Brain microvascular endothelial cell (primary cell): Measurements from ENCODE around the gene DCDC2C.

ENCODE experiments used
- DNase-seq: peaks from one replicate; pipeline ENCODE4 v3.0.0-alpha.2; 2020
- H3K27ac ChIP-seq: fragments of 250-450 bp; sonication (Bioruptor Pico); 2 replicates; pipeline ENCODE4 v1.5.1; 2020; ENCODE audit warnings: mild to moderate bottlenecking, moderate library complexity
- H3K27me3 ChIP-seq: fragments of 250-450 bp; sonication (Bioruptor Pico); replicated peaks from 2 replicates; pipeline ENCODE4 v1.5.1; 2020; ENCODE audit warnings: mild to moderate bottlenecking
- H3K36me3 ChIP-seq: fragments of 250-450 bp; sonication (Bioruptor Pico); replicated peaks from 2 replicates; pipeline ENCODE4 v1.5.1; 2020; ENCODE audit warnings: mild to moderate bottlenecking
- H3K4me3 ChIP-seq: 2 replicates; pipeline ENCODE4 v1.5.1; 2011; ENCODE audit warnings: low read depth, mild to moderate bottlenecking, control low read depth, low read length, moderate library complexity
- CTCF ChIP-seq: IDR thresholded peaks from 2 replicates; pipeline ENCODE4 v1.5.1; 2011; ENCODE audit warnings: low read depth, mild to moderate bottlenecking, moderate library complexity, low read length, control low read depth, inconsistent platforms; ENCODE audit errors: missing control alignments
- in situ Hi-C: cut with HindIII; loops from 2 replicates; pipeline ENCODE4 v1.10.0; 2017; ENCODE audit warnings: low sequenced_read_pairs, low pct_ligation_motif_present

DCDC2C gene

GRCh38 chr2:3712424-3712823 lies 9.0 kb downstream of the DCDC2C start:
- peaks cover 2% of the 10 kb centered on the region for H3K27me3 ChIP-seq
- H3K36me3 ChIP-seq: no peaks in the 10 kb centered on the region
- in situ Hi-C loops: no loop called here
- TF ChIP-seq CTCF: no peak
- H3K4me3 ChIP-seq: no peak overlapping the region
- H3K27ac ChIP-seq: no peak overlapping the region
- DNase-seq: no peak

DNA sequence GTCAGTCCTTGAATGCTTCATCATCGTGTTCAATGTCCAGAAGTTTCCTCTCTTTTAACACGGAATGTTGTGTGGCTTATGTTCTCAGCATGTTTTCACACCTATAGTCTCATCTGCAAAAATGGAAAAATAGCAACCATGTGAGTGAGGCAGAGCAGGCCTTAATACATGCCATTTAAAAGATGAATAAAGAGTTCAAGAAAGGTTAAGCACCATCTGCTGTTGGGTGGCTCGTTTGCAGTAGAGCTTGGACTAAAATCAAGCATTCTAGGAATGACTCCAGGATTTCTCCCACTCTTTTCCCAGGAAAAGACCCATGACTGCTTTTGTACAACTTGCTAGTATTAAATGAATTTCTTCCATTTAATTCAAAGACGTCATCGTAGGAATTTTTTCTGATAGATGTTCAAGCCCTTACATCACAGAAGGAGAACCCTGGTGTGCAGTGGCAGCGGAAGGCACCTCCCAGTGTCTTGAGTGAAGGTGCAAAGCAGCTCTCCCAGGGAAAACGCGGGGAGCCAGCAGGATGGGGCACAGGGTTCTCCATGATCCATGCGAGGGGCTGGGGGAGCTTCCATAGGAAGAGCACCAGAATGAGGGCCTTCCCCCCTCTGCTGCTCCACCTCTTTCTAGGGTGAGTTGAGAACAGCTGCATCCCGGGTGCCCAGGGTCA lies 9.6 kb downstream of the DCDC2C start:
- TF ChIP-seq CTCF: no peak
- in situ Hi-C loops: no loop called here
- Histone ChIP-seq H3K4me3 (no peak overlapping the region), H3K36me3 (no peaks in the 10 kb centered on the region), H3K27me3 (no peaks in the 10 kb centered on the region), H3K27ac (no peak overlapping the region)
- DNase-seq: no peak

DNA sequence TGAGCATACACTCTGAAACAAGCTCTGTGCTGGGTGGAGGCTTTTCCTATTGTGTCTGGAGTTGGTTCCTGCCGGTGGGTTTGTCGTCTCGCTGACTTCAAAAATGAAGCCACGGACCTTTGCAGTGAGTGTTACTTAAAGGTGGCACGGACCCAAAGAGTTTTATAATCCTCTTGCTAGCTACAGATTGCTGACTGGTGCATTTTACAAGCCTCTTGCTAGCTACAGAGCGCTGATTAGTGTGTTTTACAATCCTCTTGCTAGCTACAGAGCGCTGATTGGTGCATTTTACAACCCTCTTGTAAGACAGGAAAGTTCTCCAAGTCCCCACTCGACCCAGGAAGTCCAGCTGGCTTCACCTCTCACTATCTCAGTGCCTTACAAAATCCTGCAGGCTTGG lies 15.3 kb downstream of the DCDC2C start:
- in situ Hi-C loops: no loop called here

GRCh38 chr2:3725002-3725401 lies 21.6 kb downstream of the DCDC2C start:
- TF ChIP-seq CTCF: no peak
- Histone ChIP-seq H3K27me3 (no peaks in the 10 kb centered on the region), H3K36me3 (no peaks in the 10 kb centered on the region), H3K4me3 (no peak overlapping the region), H3K27ac (no peak overlapping the region)
- in situ Hi-C loops: no loop called here
- no peak for DNase-seq

More for the DNA sequence above, 15.3 kb downstream of the DCDC2C start:
- Histone ChIP-seq H3K36me3 (no peaks in the 10 kb centered on the region), H3K27ac (no peak overlapping the region), H3K4me3 (no peak overlapping the region), H3K27me3 (no peaks in the 10 kb centered on the region)
- TF ChIP-seq CTCF: no peak
- no peak for DNase-seq

DNA sequence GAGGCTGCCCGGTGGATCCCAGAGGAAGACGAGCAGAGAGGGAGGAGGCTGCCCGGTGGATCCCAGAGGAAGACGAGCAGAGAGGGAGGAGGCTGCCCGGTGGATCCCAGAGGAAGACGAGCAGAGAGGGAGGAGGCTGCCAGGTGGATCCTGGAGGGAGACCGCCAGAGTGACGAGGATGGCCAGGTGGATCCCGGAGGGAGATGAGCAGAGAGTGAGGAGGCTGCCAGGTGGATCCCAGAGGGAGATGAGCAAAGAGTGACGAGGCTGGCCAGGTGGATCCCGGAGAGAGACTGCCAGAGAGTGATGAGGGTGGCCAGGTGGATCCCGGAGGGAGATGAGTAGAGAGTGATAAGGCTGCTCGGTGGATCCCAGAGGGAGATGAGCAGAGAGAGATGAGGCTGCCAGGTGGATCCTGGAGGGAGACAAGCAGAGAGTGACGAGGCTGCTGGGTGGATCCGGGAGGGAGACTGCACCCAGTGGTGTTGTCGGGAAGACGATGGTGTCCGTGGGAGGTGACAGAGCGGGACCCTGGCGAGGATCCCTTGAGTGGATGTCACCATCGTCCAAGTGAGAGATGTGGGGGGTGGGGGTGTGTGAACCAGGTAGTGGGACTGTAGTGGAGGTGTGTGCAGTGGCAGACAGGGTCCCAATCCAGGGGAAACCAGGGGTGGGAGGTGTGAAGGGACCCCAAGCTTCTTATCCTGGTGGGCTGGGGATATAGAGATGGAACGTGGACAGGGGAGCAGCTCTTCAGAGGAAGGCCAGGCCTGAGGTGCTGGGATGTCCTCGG lies 22.3 kb downstream of the DCDC2C start:
- in situ Hi-C loops: no loop called here
- H3K4me3 ChIP-seq: no peak overlapping the region
- H3K27ac ChIP-seq: no peak overlapping the region
- no peaks in the 10 kb centered on the region for H3K27me3 ChIP-seq
- no peak for TF ChIP-seq CTCF
- DNase-seq: no peak
- H3K36me3 ChIP-seq: no peaks in the 10 kb centered on the region
